Duodenal mucosa (tissue), 2 donors: ENCODE data around the gene RASSF8.
A peak's percentile ranks its signal among the peaks of the same experiment; 100 is the strongest.

ENCODE experiments used
- H3K27ac ChIP-seq: one replicate; pipeline ENCODE4 v1.7.0; 2013; ENCODE audit warnings: low read depth, low read length
- H3K27me3 ChIP-seq, 2 donors: one replicate each; pipeline ENCODE4 v1.7.0; 2013; ENCODE audit warnings: low read length in 2 of 2, control low read depth in 1 of 2; ENCODE audit not compliant: insufficient read depth in 2 of 2, control insufficient read depth in 1 of 2
- H3K36me3 ChIP-seq, 2 donors: one replicate each; pipeline ENCODE4 v1.7.0; 2013; ENCODE audit warnings: low read length in 2 of 2, control low read depth in 1 of 2; ENCODE audit not compliant: insufficient read depth in 2 of 2, control insufficient read depth in 1 of 2
- H3K4me1 ChIP-seq, 2 donors: one replicate each; pipeline ENCODE4 v1.7.0; 2013; ENCODE audit warnings: low read length in 2 of 2, control low read depth in 1 of 2; ENCODE audit not compliant: insufficient read depth in 2 of 2, control insufficient read depth in 1 of 2
- H3K4me3 ChIP-seq, 2 donors: one replicate each; pipeline ENCODE4 v1.7.0; 2013; ENCODE audit warnings: low read length in 2 of 2, low read depth in 1 of 2
- H3K9ac ChIP-seq, 2 donors: one replicate each; pipeline ENCODE4 v1.7.0; 2013; ENCODE audit warnings: low read length in 2 of 2, low read depth in 1 of 2
- H3K9me3 ChIP-seq, 2 donors: one replicate each; pipeline ENCODE4 v1.7.0; 2013; ENCODE audit warnings: low read length in 2 of 2, control low read depth in 1 of 2; ENCODE audit not compliant: control insufficient read depth in 1 of 2

RASSF8 gene

GRCh38 chr12:26121323-26122060, 163.0 kb downstream of the RASSF8 start:
- peaks cover 14 to 32% of the 10 kb centered on the region in 2 donors for H3K4me1 ChIP-seq

GRCh38 chr12:26122061-26122680, 163.7 kb downstream of the RASSF8 start:
- no peaks in the 10 kb centered on the region for H3K9me3 ChIP-seq
- no peaks in the 10 kb centered on the region for H3K36me3 ChIP-seq
- H3K4me1 ChIP-seq: peaks cover 18 to 31% of the 10 kb centered on the region in 2 donors
- no peak overlapping the region for H3K27ac ChIP-seq
- H3K27me3 ChIP-seq: peaks cover 8 to 26% of the 10 kb centered on the region in 2 donors
- peak overlapping the region; percentile 44 to 81 for H3K4me3 ChIP-seq
- H3K9ac ChIP-seq: peak overlapping the region; percentile 49 to 61

More at GRCh38 chr12:26121323-26122060, 163.0 kb downstream of the RASSF8 start:
- no peaks in the 10 kb centered on the region for H3K36me3 ChIP-seq
- peaks cover 8 to 26% of the 10 kb centered on the region in 2 donors for H3K27me3 ChIP-seq
- H3K9me3 ChIP-seq: no peaks in the 10 kb centered on the region
- no peak overlapping the region for H3K27ac ChIP-seq
- peak overlapping the region; percentile 44 to 81 for H3K4me3 ChIP-seq
- H3K9ac ChIP-seq: peak overlapping the region; percentile 49 to 61

DNA sequence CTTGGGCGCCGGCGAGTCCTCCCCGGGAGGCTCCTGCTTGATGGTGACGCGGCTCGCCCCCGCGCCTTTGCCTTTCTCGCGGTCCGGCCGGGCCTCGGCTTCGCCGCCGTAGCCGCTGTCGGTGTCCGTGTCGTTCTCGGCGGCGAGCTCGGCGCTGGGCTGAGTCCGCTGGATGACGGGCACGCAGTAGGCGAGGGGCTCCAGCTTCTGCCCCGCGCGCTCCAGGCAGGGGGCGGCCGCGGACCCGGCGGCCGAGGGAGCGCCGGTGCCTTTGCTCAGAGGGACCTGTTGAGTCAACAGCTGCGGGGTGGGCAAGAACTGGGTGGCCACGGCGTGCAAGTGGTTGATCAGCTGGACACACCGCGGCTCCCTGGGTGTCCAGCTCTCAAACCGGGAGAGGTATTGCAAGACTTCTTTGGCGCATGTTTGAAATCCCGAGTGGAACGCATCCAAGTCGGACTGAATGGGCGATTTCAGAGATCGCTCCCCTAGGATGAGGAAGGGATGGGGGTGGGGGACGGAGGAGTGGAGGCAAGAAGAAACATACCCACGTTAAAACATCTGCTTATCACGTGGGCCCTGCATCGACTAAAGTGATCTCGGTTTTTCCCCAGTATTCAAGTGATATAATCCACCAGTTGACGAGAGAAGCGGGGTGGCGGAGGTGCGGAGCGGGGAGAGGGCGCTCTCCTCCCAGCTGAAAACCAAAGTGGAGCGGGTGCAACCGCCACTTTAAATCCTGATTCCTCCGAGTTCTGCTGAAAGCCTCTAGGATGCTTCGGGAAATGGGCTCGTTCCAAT, 164.4 kb downstream of the RASSF8 start:
- no peaks in the 10 kb centered on the region for H3K9me3 ChIP-seq
- peak overlapping the region; percentile 36 for H3K27ac ChIP-seq
- H3K27me3 ChIP-seq: peaks cover 8 to 32% of the 10 kb centered on the region in 2 donors
- peaks cover 17 to 31% of the 10 kb centered on the region in 2 donors for H3K4me1 ChIP-seq
- peak overlapping the region; percentile 68 to 81 for H3K4me3 ChIP-seq
- H3K36me3 ChIP-seq: no peaks in the 10 kb centered on the region
- H3K9ac ChIP-seq: peak overlapping the region; percentile 41 to 67

DNA sequence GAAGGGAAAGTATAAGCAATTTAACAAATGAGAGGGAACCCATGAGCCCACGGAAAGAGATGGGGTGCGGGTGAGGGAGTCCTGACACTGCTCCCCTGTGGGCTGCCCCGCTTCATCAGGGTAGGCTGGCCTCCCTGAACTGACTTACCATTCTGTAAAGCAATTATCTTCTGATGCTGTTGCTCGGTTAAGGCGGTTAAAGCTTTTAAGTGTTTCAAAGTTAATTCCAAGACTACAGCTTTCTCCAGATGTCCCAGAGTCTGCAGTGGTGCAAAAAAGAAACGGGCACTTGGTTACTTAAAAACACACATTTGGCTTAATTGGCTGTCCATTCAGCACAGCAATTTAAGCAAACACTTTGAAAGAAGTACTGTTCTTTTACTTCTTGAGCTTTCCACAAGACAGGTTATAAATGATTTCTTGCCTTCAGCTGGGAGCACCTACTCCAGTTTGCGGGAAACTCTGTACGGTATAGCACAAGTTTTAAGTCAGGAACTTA, 165.0 kb downstream of the RASSF8 start:
- Histone ChIP-seq H3K4me3 (peak overlapping the region; percentile 68 to 81), H3K4me1 (peaks cover 17 to 31% of the 10 kb centered on the region in 2 donors), H3K9ac (peak overlapping the region; percentile 41 to 67), H3K27ac (no peak overlapping the region), H3K9me3 (no peaks in the 10 kb centered on the region), H3K27me3 (peaks cover 8 to 37% of the 10 kb centered on the region in 2 donors), H3K36me3 (no peaks in the 10 kb centered on the region)

- peak within 1 kb of the TSS; percentile 71 to 77 for H3K9ac ChIP-seq
- H3K27ac ChIP-seq: peak within 1 kb of the TSS; percentile 70
- H3K36me3 ChIP-seq: no peaks in the 10 kb centered on the region
- H3K9me3 ChIP-seq: no peaks in the 10 kb centered on the region
- peak within 1 kb of the TSS; percentile 81 for H3K4me3 ChIP-seq
- H3K4me1 ChIP-seq: peaks cover 17 to 31% of the 10 kb centered on the region in 2 donors
- H3K27me3 ChIP-seq: peaks cover 8 to 37% of the 10 kb centered on the region in 2 donors
These were observed 166.2 kb downstream of the RASSF8 start, which contains the start of gene BHLHE41 for GRCh38 chr12:26124446-26125399. Gene BHLHE41, minus strand, starts transcription at chr12:26125037. Its CDS starts 258 bp downstream, at chr12:26124779.

DNA sequence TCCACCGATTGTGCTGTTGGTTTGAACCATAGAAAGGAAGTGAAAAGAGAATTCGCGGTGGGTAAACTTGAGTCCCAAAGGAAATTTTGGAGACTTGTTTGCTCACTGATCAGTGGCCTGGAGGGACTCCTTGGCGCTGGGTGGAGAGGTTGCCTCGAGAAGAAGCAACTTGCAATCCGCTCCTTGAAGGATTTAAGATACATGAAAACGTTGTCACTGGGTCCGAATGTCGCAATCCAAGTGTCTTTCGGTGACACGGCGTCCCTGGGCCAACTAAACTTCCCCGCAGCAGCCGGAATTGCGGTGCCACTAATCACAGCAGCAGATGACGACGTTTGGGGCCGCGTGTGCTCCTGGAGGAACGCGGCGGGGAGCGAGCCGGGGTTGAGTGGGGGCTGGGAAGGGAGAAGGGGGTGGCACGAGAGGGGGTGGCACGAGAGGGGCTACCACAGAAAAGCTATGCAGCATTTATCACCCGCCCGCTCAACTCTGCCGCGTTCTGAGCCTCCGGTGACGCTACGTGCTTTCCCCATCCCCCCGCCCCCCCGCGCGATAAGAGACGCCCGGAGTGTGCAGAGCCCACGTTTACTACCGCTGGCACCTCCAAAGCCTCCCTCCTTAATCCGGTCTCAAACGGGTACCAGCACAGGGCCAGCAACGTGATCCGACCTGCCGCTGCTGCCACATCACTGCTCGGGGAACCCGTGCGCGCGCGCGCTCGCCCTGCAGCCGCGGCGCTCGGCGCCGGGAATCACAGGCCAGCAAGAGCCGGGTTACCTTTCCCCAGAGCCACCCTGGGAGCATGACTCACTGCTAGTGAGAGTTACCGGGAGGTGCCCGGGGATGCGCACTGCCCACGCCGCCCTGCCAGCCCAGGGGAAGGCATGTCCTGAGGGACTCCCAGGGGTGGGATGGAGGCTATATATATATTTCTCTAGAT, 167.2 kb downstream of the RASSF8 start:
- peak overlapping the region; percentile 81 for H3K4me3 ChIP-seq
- H3K9me3 ChIP-seq: no peaks in the 10 kb centered on the region
- no peaks in the 10 kb centered on the region for H3K36me3 ChIP-seq
- peak overlapping the region; percentile 62 to 77 for H3K9ac ChIP-seq
- peaks cover 17 to 31% of the 10 kb centered on the region in 2 donors for H3K4me1 ChIP-seq
- H3K27ac ChIP-seq: peak overlapping the region; percentile 70
- H3K27me3 ChIP-seq: peaks cover 8 to 37% of the 10 kb centered on the region in 2 donors

DNA sequence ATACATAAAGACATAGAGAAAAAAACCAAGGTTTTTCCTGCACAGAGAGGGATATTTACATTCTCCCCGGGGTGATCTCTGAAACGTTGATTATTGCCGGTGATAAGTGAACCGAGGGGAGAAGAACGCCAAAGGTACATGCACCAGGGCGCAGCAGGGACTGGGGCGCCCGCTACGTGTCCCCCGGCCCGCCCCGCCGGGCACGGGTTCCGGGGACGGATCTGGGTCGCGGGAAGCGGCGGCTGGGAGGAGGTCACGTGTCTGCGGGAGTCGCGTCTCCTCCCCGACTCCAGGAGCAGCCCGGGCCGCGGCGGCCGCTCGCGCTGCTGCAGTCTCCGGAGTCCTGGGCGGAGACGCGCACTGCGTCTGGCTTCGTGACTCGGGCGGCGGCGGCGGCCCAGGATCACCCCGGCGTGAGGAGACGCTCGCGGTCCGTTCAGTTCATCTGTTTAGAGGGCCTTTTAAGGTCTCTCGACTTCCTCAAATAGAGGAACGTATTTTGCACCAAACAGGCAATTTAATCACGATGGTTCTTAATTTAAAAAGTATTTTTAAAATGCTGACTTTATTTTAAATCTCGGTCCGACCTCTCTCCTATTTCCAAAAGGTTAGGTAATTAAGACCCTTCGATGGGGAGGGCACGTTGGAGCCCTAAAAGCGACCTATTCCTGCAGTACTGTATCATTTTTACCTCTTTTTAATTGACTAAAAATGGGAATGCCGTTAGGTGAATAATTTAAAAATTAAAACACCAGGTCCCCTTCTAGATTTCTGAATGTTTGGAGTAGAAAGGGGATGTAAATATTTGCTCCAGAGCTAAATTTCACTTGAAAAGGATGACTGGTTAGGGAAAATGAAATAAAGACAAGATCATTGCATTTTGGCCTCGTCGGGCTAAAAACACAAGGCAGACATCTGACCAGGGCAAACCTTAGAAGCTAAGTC, 168.1 kb downstream of the RASSF8 start:
- Histone ChIP-seq H3K9me3 (no peaks in the 10 kb centered on the region), H3K4me1 (peaks cover 17 to 31% of the 10 kb centered on the region in 2 donors)

DNA sequence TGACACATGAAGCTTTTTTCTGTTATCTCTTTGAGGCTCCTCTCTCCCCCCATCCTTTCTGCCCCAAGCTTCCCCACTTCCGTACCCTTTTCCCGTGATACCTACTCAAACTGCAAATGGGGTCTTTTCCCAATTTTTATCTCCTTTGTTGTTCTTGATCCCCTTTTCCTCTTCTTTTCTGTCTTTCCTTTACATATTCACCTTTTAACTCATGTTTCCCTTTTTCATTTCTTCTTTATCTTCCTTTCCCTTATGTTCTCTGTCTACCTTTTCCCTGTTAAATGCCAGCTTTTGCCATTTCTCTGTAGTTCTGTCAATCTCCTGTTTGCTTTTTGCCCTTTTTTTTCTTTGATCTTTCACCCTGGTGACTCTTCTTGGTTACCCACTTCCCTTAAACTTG, 168.9 kb downstream of the RASSF8 start:
- no peak overlapping the region for H3K27ac ChIP-seq
- peaks cover 8 to 28% of the 10 kb centered on the region in 2 donors for H3K27me3 ChIP-seq
- H3K9ac ChIP-seq: no peak overlapping the region
- no peak overlapping the region for H3K4me3 ChIP-seq
- no peaks in the 10 kb centered on the region for H3K9me3 ChIP-seq
- peaks cover 17 to 31% of the 10 kb centered on the region in 2 donors for H3K4me1 ChIP-seq
- H3K36me3 ChIP-seq: no peaks in the 10 kb centered on the region

More for the DNA sequence above, 168.1 kb downstream of the RASSF8 start:
- Histone ChIP-seq H3K4me3 (peak overlapping the region; percentile 81), H3K9ac (peak overlapping the region; percentile 62 to 77), H3K27ac (peak overlapping the region; percentile 70), H3K27me3 (peaks cover 8 to 31% of the 10 kb centered on the region in 2 donors), H3K36me3 (no peaks in the 10 kb centered on the region)
